ENCODE measurements around the gene ARMH1. TPM values are rescaled to one million over a fixed set of nuclear protein-coding genes. Genes with fewer than 3 reads are reported as not detected.

ARMH1 gene
- total and polyA plus RNA-seq, 2 donors from 2014 or later, result 3.4 to 3.9 TPM

Other genes starting within 250 kb of the ARMH1 start
- gene TMEM53, start 233 bp upstream of the ARMH1 start, total RNA-seq, result 16.4 TPM
- 45.0 TPM for gene TMEM53, start 233 bp upstream of the ARMH1 start, polyA plus RNA-seq (ENCODE audit: insufficient read depth, low read depth, low replicate concordance)
- gene RNU5D-1, start 56.5 kb downstream of the ARMH1 start, total RNA-seq, result not detected
- not detected for gene RNU5D-1, start 56.5 kb downstream of the ARMH1 start, polyA plus RNA-seq (ENCODE audit: insufficient read depth, low read depth, low replicate concordance)
- gene KIF2C, start 65.1 kb downstream of the ARMH1 start, total RNA-seq, result 1.4 TPM
- 0.47 TPM for gene KIF2C, start 65.1 kb downstream of the ARMH1 start, polyA plus RNA-seq (ENCODE audit: insufficient read depth, low read depth, low replicate concordance)
- gene RPS8, start 100.8 kb downstream of the ARMH1 start, total RNA-seq, result 1,449 TPM
- 1,538 TPM for gene RPS8, start 100.8 kb downstream of the ARMH1 start, polyA plus RNA-seq (ENCODE audit: insufficient read depth, low read depth, low replicate concordance)
- 0.50 TPM for gene BEST4, start 113.5 kb downstream of the ARMH1 start, total RNA-seq
- gene BEST4, start 113.5 kb downstream of the ARMH1 start, polyA plus RNA-seq (ENCODE audit: insufficient read depth, low read depth, low replicate concordance), result 0.37 TPM
- gene PLK3, start 125.7 kb downstream of the ARMH1 start, total RNA-seq, result 24.3 TPM
- 4.4 TPM for gene PLK3, start 125.7 kb downstream of the ARMH1 start, polyA plus RNA-seq (ENCODE audit: insufficient read depth, low read depth, low replicate concordance)
- 1.2 TPM for gene DYNLT4, start 132.6 kb downstream of the ARMH1 start, total RNA-seq
- gene DYNLT4, start 132.6 kb downstream of the ARMH1 start, polyA plus RNA-seq (ENCODE audit: insufficient read depth, low read depth, low replicate concordance), result not detected
- gene BTBD19, start 133.8 kb downstream of the ARMH1 start, total RNA-seq, result 16.5 TPM
- gene BTBD19, start 133.8 kb downstream of the ARMH1 start, polyA plus RNA-seq (ENCODE audit: insufficient read depth, low read depth, low replicate concordance), result 3.2 TPM
- gene PTCH2, start 168.5 kb downstream of the ARMH1 start, total RNA-seq, result 1.2 TPM
- gene PTCH2, start 168.5 kb downstream of the ARMH1 start, polyA plus RNA-seq (ENCODE audit: insufficient read depth, low read depth, low replicate concordance), result 0.24 TPM